K562 (cell line): ENCODE data around the gene IPPK. TPM values are rescaled to one million over a fixed set of nuclear protein-coding genes. Genes with fewer than 3 reads are reported as not detected.

Experiments used
- ATAC-seq: fragments of 200-7000 bp; cut with Tn5 transposase; 3 replicates; pipeline ENCODE4 v1.9.1; 2020; ENCODE audit warnings: moderate library complexity
- BruUV-seq: library from RNA; stranded (reverse); fragments of 400-500 nt; replicated peaks from 2 replicates; lab custom pipeline; 2021; lab: Mats Ljungman, UMichigan
- CTCF ChIA-PET: fragments of 300-600 bp; formaldehyde crosslinking; extraction: SDS; loops from one replicate; lab custom pipeline; 2021; ENCODE audit warnings: low intra/inter-chr PET ratio; lab: Yijun Ruan, JAX
- POLR2A ChIA-PET: fragments of 300-600, 350-650 bp; sonication (Branson Sonifier 250); formaldehyde crosslinking; extraction: SDS; loops from one replicate; lab custom pipeline; 2021; ENCODE audit warnings: antibody characterized with exemption, inconsistent platforms; lab: Yijun Ruan, JAX
- DNase-seq, 4 experiments: peaks; one replicate each; pipeline versions ENCODE4 v3.0.0 to v3.0.0-alpha.2; 2011 to 2018; ENCODE audit warnings: low spot score in 3 of 4, mixed read lengths in 3 of 4; ENCODE audit errors: extremely low read depth in 1 of 4
- FAIRE-seq: peaks from 2 replicates; lab custom pipeline; 2011; peaks lifted over from hg19 to GRCh38; lab: Jason Lieb, UNC
- H2AFZ ChIP-seq: 2 replicates; pipeline ENCODE4 v1.6.0; 2011; ENCODE audit warnings: low read depth, low read length, control low read depth, inconsistent platforms
- H3K27ac ChIP-seq: fragments of 200-600 bp; 3 replicates; pipeline ENCODE4 v1.8.0; 2011; ENCODE audit warnings: low read depth, mild to moderate bottlenecking, control low read depth, inconsistent platforms, low read length, moderate library complexity, mixed read lengths; ENCODE audit errors: extremely low read depth
- H3K27me3 ChIP-seq, 2 experiments: fragments of 300-600 bp in 1 of 2; 2 replicates in 1 of 2; 3 replicates in 1 of 2; pipeline versions ENCODE4 v1.6.0 to v1.8.0; 2011; ENCODE audit warnings: inconsistent platforms in 2 of 2, low read length in 2 of 2, mild to moderate bottlenecking in 1 of 2, mixed read lengths in 1 of 2, moderate library complexity in 1 of 2; ENCODE audit not compliant: control insufficient read depth in 2 of 2, insufficient read depth in 2 of 2
- H3K36me3 ChIP-seq: fragments of 300-600 bp; 3 replicates; pipeline ENCODE4 v1.8.0; 2011; ENCODE audit warnings: mild to moderate bottlenecking, low read length, inconsistent platforms; ENCODE audit not compliant: control insufficient read depth, insufficient read depth
- H3K4me1 ChIP-seq, 2 experiments: fragments of 200-600 bp in 1 of 2; replicated peaks in 1 of 2; 2 replicates in 1 of 2; 3 replicates in 1 of 2; pipeline versions ENCODE4 v1.5.1 to v1.8.0; 2011; ENCODE audit warnings: inconsistent platforms in 2 of 2, low read length in 2 of 2, mild to moderate bottlenecking in 1 of 2, mixed read lengths in 1 of 2, moderate library complexity in 1 of 2; ENCODE audit not compliant: control insufficient read depth in 2 of 2, insufficient read depth in 2 of 2
- H3K4me2 ChIP-seq: 2 replicates; pipeline ENCODE4 v1.6.1; 2011; ENCODE audit warnings: low read length, control low read depth, inconsistent platforms, mixed read lengths; ENCODE audit not compliant: insufficient read depth
- H3K4me3 ChIP-seq: fragments of 200-600 bp; sonication (generic), shearing (Covaris generic); 2 replicates; pipeline ENCODE4 v1.5.1; 2016; ENCODE audit warnings: control low read depth, inconsistent platforms
- H3K79me2 ChIP-seq: fragments of 200-600 bp; 3 replicates; pipeline ENCODE4 v1.8.0; 2011; ENCODE audit warnings: low read length, inconsistent platforms; ENCODE audit not compliant: control insufficient read depth, insufficient read depth
- H3K9ac ChIP-seq, 2 experiments: 2 replicates each; pipeline versions ENCODE4 v1.6.0 to v1.6.1; 2011; ENCODE audit warnings: low read depth in 2 of 2, low read length in 2 of 2, control low read depth in 1 of 2, inconsistent platforms in 1 of 2, mild to moderate bottlenecking in 1 of 2, mixed read lengths in 1 of 2; ENCODE audit not compliant: insufficient read depth in 1 of 2
- H3K9me1 ChIP-seq: one replicate; pipeline ENCODE4 v1.6.0; 2011; ENCODE audit warnings: inconsistent platforms, mild to moderate bottlenecking, low read length, moderate library complexity; ENCODE audit not compliant: control insufficient read depth, insufficient read depth
- H3K9me3 ChIP-seq: replicated peaks from 2 replicates; pipeline ENCODE4 v1.5.1; 2011; ENCODE audit warnings: low read depth, low read length, inconsistent platforms; ENCODE audit not compliant: control insufficient read depth, insufficient read depth
- H4K20me1 ChIP-seq: replicated peaks from 2 replicates; pipeline ENCODE4 v1.6.1; 2011; ENCODE audit warnings: low read length, inconsistent platforms, mixed read lengths; ENCODE audit not compliant: control insufficient read depth, insufficient read depth
- BRD4 ChIP-seq: fragments of 200-600 bp; sonication (generic); IDR thresholded peaks from 2 replicates; pipeline ENCODE4 v1.6.1; 2017; ENCODE audit warnings: inconsistent platforms
- LCOR ChIP-seq: sonication (generic); formaldehyde crosslinking; IDR thresholded peaks from 2 replicates; pipeline ENCODE4 v1.8.0; 2022; ENCODE audit warnings: mild to moderate bottlenecking, missing genetic modification reagents
- POLR3A ChIP-seq: IDR thresholded peaks from 2 replicates; pipeline ENCODE4 v1.6.1; 2011; ENCODE audit warnings: borderline replicate concordance, mild to moderate bottlenecking, moderate library complexity; ENCODE audit not compliant: insufficient read length, insufficient read depth; ENCODE audit errors: extremely low read depth
- TAF15 ChIP-seq: fragments of 200-400 bp; formaldehyde crosslinking; IDR thresholded peaks from 2 replicates; pipeline ENCODE4 v1.6.1; 2017; ENCODE audit warnings: mild to moderate bottlenecking, low read depth, low read length, moderate library complexity
- ZNF77 ChIP-seq: fragments of 250-450 bp; sonication (Bioruptor Pico); IDR thresholded peaks from 2 replicates; pipeline ENCODE4 v1.5.0; 2020
- WGBS: fragments of 100-300 bp; shearing (Covaris generic); methylation state at CpG from one replicate; pipeline ENCODE4 v1.1.6; 2016; ENCODE audit warnings: low coverage, mixed read lengths; ENCODE audit not compliant: insufficient coverage; ENCODE audit errors: missing lambda C conversion rate; 5-methylcytosine and 5-hydroxymethylcytosine counted together
- in situ Hi-C: fragments of 300-500 bp; cut with MboI; formaldehyde crosslinking; loops from 4 replicates; pipeline ENCODE4 v1.15.0; 2018; ENCODE audit warnings: inconsistent platforms, mixed read lengths
- intact Hi-C: fragments of 100-400 bp; cut with micrococcal nuclease; formaldehyde crosslinking; loops from 2 replicates; pipeline ENCODE4 v1.14.2; 2022
- polyA plus RNA-seq, 8 experiments: library from polyadenylated mRNA; depleted of rRNA in 4 of 8; stranded (reverse) in 5 of 8; unstranded in 3 of 8; fragments of >200 nt; fragmentation: Nextera tagmentation in 2 of 8; fragmentation: Illumina TruSeq in 1 of 8; extraction: Ambion mirVana in 2 of 8; extraction: Trizol in 1 of 8; gene quantifications; 2 replicates each; pipeline versions ENCODE4 v1.2.1 to v1.2.3, GENCODE V29; 2011 to 2014; ENCODE audit warnings: inconsistent platforms in 1 of 8, missing spikeins in 1 of 8
- total RNA-seq, 7 experiments: library from RNA; depleted of rRNA in 6 of 7; stranded (reverse); fragments of >200 nt in 6 of 7; fragmentation: Illumina TruSeq in 2 of 7; extraction: Trizol in 2 of 7; gene quantifications; 2 replicates each; pipeline versions ENCODE4 v1.2.1 to v1.2.3, GENCODE V29; 2011 to 2021; ENCODE audit warnings: low replicate concordance in 1 of 7
- TF ChIP-seq, protein P1 (sequence below): fragments of 250-450 bp; sonication (Bioruptor Pico); IDR thresholded peaks from 2 replicates; pipeline ENCODE4 v1.5.0; 2022; ENCODE audit warnings: mild to moderate bottlenecking
- TF ChIP-seq, protein P2 (sequence below), 2 experiments: fragments of 200-800 bp in 1 of 2; sonication (Bioruptor generic) in 1 of 2; sonication (generic) in 1 of 2; formaldehyde crosslinking in 1 of 2; IDR thresholded peaks in 1 of 2; conservative IDR thresholded peaks in 1 of 2; 2 replicates each; pipeline versions ENCODE4 v1.5.0 to v1.6.1; 2016 to 2020; ENCODE audit warnings: missing compliant biosample characterization in 1 of 2, missing genetic modification characterization in 1 of 2, missing genetic modification reagents in 1 of 2

The IPPK gene
- total and polyA plus RNA-seq, 9 of the 15 experiments (the other 6 are each of a cell fraction or from before 2014, with no cell fraction given): 3.1 to 22.2 (median 11.2) TPM

DNA sequence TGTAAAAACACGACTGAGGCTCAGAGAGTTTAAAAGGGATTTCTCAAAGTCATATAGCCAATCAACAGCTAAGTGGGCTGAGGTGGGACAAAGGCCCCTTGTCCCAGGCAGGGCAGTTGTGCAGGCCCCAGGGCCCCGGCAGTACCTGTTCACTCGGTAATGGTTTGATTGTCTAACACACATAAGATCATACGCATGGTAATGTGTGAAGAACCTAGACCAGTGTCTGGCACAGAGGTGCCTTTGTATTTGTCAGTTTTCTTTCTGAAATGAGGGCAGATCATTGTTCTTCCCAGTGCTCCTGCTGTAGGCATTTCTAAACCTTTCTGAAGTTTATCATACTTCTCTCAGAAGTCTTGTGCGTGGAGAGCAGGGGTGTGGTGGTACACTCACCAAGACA lies 66.8 kb downstream of the IPPK start:
- Histone ChIP-seq H3K4me2 (no peak overlapping the region), H3K79me2 (no peaks in the 10 kb centered on the region), H3K36me3 (no peaks in the 10 kb centered on the region), H3K4me3 (no peak overlapping the region), H3K27me3 (no peaks in the 10 kb centered on the region), H2AFZ (no peak overlapping the region), H3K9me3 (no peaks in the 10 kb centered on the region; the same call in 1 of the 2 replicates), H4K20me1 (no peaks in the 10 kb centered on the region), H3K4me1 (no peaks in the 10 kb centered on the region), H3K9ac (no peak overlapping the region), H3K9me1 (no peaks in the 10 kb centered on the region), H3K27ac (no peak overlapping the region)
- no peak for ATAC-seq
- TF ChIP-seq POLR3A (no peak), TAF15 (no peak), ZNF77 (CRISPR knock-in tag) (no peak), LCOR (CRISPR knock-in tag) (no peak), BRD4 (no peak)
- TF ChIP-seq, protein P1, sequence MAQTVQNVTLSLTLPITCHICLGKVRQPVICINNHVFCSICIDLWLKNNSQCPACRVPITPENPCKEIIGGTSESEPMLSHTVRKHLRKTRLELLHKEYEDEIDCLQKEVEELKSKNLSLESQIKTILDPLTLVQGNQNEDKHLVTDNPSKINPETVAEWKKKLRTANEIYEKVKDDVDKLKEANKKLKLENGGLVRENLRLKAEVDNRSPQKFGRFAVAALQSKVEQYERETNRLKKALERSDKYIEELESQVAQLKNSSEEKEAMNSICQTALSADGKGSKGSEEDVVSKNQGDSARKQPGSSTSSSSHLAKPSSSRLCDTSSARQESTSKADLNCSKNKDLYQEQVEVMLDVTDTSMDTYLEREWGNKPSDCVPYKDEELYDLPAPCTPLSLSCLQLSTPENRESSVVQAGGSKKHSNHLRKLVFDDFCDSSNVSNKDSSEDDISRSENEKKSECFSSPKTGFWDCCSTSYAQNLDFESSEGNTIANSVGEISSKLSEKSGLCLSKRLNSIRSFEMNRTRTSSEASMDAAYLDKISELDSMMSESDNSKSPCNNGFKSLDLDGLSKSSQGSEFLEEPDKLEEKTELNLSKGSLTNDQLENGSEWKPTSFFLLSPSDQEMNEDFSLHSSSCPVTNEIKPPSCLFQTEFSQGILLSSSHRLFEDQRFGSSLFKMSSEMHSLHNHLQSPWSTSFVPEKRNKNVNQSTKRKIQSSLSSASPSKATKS (CRISPR knock-in tag): no peak
- TF ChIP-seq, protein P2, sequence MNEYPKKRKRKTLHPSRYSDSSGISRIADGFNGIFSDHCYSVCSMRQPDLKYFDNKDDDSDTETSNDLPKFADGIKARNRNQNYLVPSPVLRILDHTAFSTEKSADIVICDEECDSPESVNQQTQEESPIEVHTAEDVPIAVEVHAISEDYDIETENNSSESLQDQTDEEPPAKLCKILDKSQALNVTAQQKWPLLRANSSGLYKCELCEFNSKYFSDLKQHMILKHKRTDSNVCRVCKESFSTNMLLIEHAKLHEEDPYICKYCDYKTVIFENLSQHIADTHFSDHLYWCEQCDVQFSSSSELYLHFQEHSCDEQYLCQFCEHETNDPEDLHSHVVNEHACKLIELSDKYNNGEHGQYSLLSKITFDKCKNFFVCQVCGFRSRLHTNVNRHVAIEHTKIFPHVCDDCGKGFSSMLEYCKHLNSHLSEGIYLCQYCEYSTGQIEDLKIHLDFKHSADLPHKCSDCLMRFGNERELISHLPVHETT (CRISPR knock-in tag; conservative IDR thresholded peaks at IDR 0.05 in 1 of 2, IDR thresholded peaks at IDR 0.05 in 1 of 2): no peak
- no peak for DNase-seq
- WGBS: 68% methylated on average over 5 of the region's 5 CpGs
- ChIA-PET CTCF (no interaction called here), POLR2A (no interaction called here)
- intact Hi-C loops: no loop called here
- no peak for FAIRE-seq
- in situ Hi-C loops: no loop called here
- no TSS peak for BruUV-seq
